Endothelial cell of umbilical vein (primary cell): Measurements from ENCODE around the gene TET2. TPM values are rescaled to one million over a fixed set of nuclear protein-coding genes. Genes with fewer than 3 reads are reported as not detected.

Experiments used
- BruUV-seq: library from RNA; stranded (reverse); fragments of 400-500 nt; replicated peaks from 2 replicates; lab custom pipeline; 2021; lab: Mats Ljungman, UMichigan
- CTCF ChIA-PET: fragments of 300-600, 350-600 bp; sonication (Branson Sonifier 250); formaldehyde crosslinking; loops from one replicate; lab custom pipeline; 2021; ENCODE audit warnings: antibody characterized with exemption, inconsistent platforms; lab: Charles Lee
- POLR2A ChIA-PET: fragments of 300-600, 350-600 bp; sonication (Branson Sonifier 250); formaldehyde crosslinking; loops from one replicate; lab custom pipeline; 2021; ENCODE audit warnings: antibody characterized with exemption, inconsistent platforms; lab: Charles Lee
- DNase-seq: peaks from one replicate; pipeline ENCODE4 v3.0.0-alpha.2; 2011; ENCODE audit warnings: low read depth, low spot score
- FAIRE-seq: peaks from 2 replicates; lab custom pipeline; 2011; peaks lifted over from hg19 to GRCh38; lab: Jason Lieb, UNC
- H2AFZ ChIP-seq: 2 replicates; pipeline ENCODE4 v1.6.0; 2012; ENCODE audit warnings: low read depth, low read length, control low read depth, inconsistent platforms
- H3K27ac ChIP-seq: 2 replicates; pipeline ENCODE4 v1.5.1; 2011; ENCODE audit warnings: low read depth, mild to moderate bottlenecking, control low read depth, low read length, moderate library complexity; ENCODE audit not compliant: insufficient read depth
- H3K27me3 ChIP-seq, 2 experiments: 2 replicates each; pipeline versions ENCODE4 v1.6.0 to v1.6.1; 2011; ENCODE audit warnings: low read length in 2 of 2, mixed read lengths in 1 of 2; ENCODE audit not compliant: control insufficient read depth in 2 of 2, insufficient read depth in 2 of 2
- H3K36me3 ChIP-seq, 2 experiments: 2 replicates in 1 of 2; 3 replicates in 1 of 2; pipeline ENCODE4 v1.5.1; 2011; ENCODE audit warnings: low read length in 2 of 2, mild to moderate bottlenecking in 1 of 2, moderate library complexity in 1 of 2; ENCODE audit not compliant: control insufficient read depth in 2 of 2, insufficient read depth in 2 of 2; ENCODE audit errors: extremely low read depth in 1 of 2
- H3K4me1 ChIP-seq: 3 replicates; pipeline ENCODE4 v1.5.1; 2011; ENCODE audit warnings: mild to moderate bottlenecking, low read length; ENCODE audit not compliant: control insufficient read depth, insufficient read depth; ENCODE audit errors: extremely low read depth
- H3K4me2 ChIP-seq: 2 replicates; pipeline ENCODE4 v1.6.1; 2011; ENCODE audit warnings: low read length, control low read depth, mixed read lengths; ENCODE audit not compliant: insufficient read depth
- H3K4me3 ChIP-seq, 3 experiments: fragments of 200-600 bp in 1 of 3; sonication (generic), shearing (Covaris generic) in 1 of 3; replicated peaks in 1 of 3; 2 replicates each; pipeline ENCODE4 v1.5.1; 2011 to 2016; ENCODE audit warnings: control low read depth in 3 of 3, low read length in 3 of 3, mild to moderate bottlenecking in 2 of 3, inconsistent platforms in 1 of 3, low read depth in 1 of 3, moderate library complexity in 1 of 3; ENCODE audit not compliant: insufficient read depth in 1 of 3
- H3K79me2 ChIP-seq: 2 replicates; pipeline ENCODE4 v1.6.0; 2012; ENCODE audit warnings: low read length, inconsistent platforms; ENCODE audit not compliant: control insufficient read depth, insufficient read depth
- H3K9ac ChIP-seq: replicated peaks from 2 replicates; pipeline ENCODE3; 2011; ENCODE audit warnings: low read length, control low read depth; ENCODE audit not compliant: insufficient read depth; ENCODE audit errors: extremely low read depth
- H3K9me1 ChIP-seq: replicated peaks from 3 replicates; pipeline ENCODE4 v1.6.0; 2011; ENCODE audit warnings: mild to moderate bottlenecking, low read length; ENCODE audit not compliant: control insufficient read depth, insufficient read depth; ENCODE audit errors: extremely low read depth
- H3K9me3 ChIP-seq: replicated peaks from 2 replicates; pipeline ENCODE4 v1.5.1; 2012; ENCODE audit warnings: low read length, inconsistent platforms; ENCODE audit not compliant: control insufficient read depth, insufficient read depth
- H4K20me1 ChIP-seq: replicated peaks from 2 replicates; pipeline ENCODE3; 2011; ENCODE audit warnings: mild to moderate bottlenecking, low read length; ENCODE audit not compliant: control insufficient read depth, insufficient read depth; ENCODE audit errors: extremely low read depth
- EZH2 ChIP-seq: IDR thresholded peaks from 2 replicates; pipeline ENCODE4 v1.6.1; 2012; ENCODE audit warnings: borderline replicate concordance, low read depth, mild to moderate bottlenecking, moderate library complexity, low read length, inconsistent platforms; ENCODE audit not compliant: severe bottlenecking
- FOS ChIP-seq: IDR thresholded peaks from 2 replicates; pipeline ENCODE4 v1.6.1; 2011; ENCODE audit warnings: mild to moderate bottlenecking, low read length, moderate library complexity, borderline replicate concordance; ENCODE audit not compliant: insufficient read depth
- GATA2 ChIP-seq: IDR thresholded peaks from 2 replicates; pipeline ENCODE4 v1.7.0; 2011; ENCODE audit warnings: low read depth, mild to moderate bottlenecking, moderate library complexity, mixed read lengths, low read length; ENCODE audit not compliant: insufficient read length, insufficient read depth
- JUN ChIP-seq: IDR thresholded peaks from 2 replicates; pipeline ENCODE4 v1.6.1; 2011; ENCODE audit warnings: borderline replicate concordance, low read depth; ENCODE audit not compliant: insufficient read length, insufficient read depth
- MYC ChIP-seq: IDR thresholded peaks from one replicate; pipeline ENCODE4 v1.6.1; 2011; ENCODE audit warnings: mild to moderate bottlenecking, low read depth, low read length
- POLR2A ChIP-seq: IDR thresholded peaks from 2 replicates; pipeline ENCODE4 v1.6.1; 2012; ENCODE audit warnings: low read depth, mild to moderate bottlenecking, control low read depth, low read length
- POLR2AphosphoS5 ChIP-seq: IDR thresholded peaks from 2 replicates; pipeline ENCODE4 v1.6.1; 2012; ENCODE audit warnings: low read depth, mild to moderate bottlenecking, control low read depth, low read length, moderate library complexity; ENCODE audit not compliant: insufficient read depth
- dilution Hi-C: fragments of 300-500 bp; cut with MboI; formaldehyde crosslinking; loops from one replicate; pipeline ENCODE4 v1.15.0; 2019; ENCODE audit warnings: low sequenced_read_pairs; ENCODE audit not compliant: extremely low pct_ligation_motif_present
- intact Hi-C: fragments of 100-400 bp; cut with micrococcal nuclease; formaldehyde crosslinking; loops from one replicate; pipeline ENCODE4 v1.10.0; 2022
- polyA plus RNA-seq, 4 experiments: library from polyadenylated mRNA; depleted of rRNA in 3 of 4; stranded (reverse) in 3 of 4; unstranded in 1 of 4; fragments of >200 nt; gene quantifications; 2 replicates each; pipeline versions ENCODE4 v1.2.1 to v1.2.3, GENCODE V29; 2011 to 2012; ENCODE audit warnings: missing spikeins in 1 of 4
- total RNA-seq: library from RNA; stranded (reverse); gene quantifications from 2 replicates; pipeline ENCODE4 v1.2.3, GENCODE V29; 2021
- TF ChIP-seq, protein P1 (sequence below): IDR thresholded peaks from 2 replicates; pipeline ENCODE4 v1.6.1; 2011; ENCODE audit not compliant: insufficient read depth, insufficient read length
- TF ChIP-seq, protein P2 (sequence below), 2 donors: IDR thresholded peaks; 1 replicate in 1 of 2; 2 replicates in 1 of 2; pipeline ENCODE4 v1.5.1; 2011; ENCODE audit warnings: low read length in 2 of 2, mild to moderate bottlenecking in 2 of 2, moderate library complexity in 2 of 2, control low read depth in 1 of 2, inconsistent platforms in 1 of 2, low read depth in 1 of 2; ENCODE audit not compliant: insufficient read depth in 1 of 2; ENCODE audit errors: extremely low read depth in 1 of 2

TET2 gene
- total and polyA plus RNA-seq, 2 donors (not counting 3 experiments of a cell fraction or from before 2014, with no cell fraction given) = 4.8 to 17.5 TPM

DNA sequence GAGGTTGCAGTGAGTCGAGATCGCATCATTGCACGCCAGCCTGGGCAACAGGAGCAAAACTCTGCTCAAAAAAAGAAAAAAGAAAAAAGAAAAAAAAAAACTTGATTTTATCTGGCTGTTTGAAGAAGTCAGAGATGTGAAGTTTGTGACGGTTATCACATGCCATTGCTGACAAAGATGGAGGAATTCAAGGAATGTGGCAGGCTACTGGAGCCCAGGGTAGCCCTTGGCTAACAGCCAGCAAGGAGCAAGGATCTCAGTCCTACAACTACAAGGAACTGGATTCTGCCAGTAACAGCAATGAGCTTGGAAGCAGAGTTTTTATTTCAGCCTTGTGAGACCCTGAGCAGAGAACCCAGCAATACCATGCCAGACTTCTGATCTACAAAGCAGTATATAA, 24.3 kb upstream of the TET2 start:
- ChIA-PET CTCF (interaction anchor here (1.4 kb wide), 1 partner anchor 351 kb away, joined by 3 read pairs; the partner anchor contains the start of gene PPA2), POLR2A (no interaction called here)
- peak; percentile 13 for DNase-seq
- Histone ChIP-seq H3K36me3 (no peaks in the 10 kb centered on the region), H3K4me1 (no peaks in the 10 kb centered on the region), H3K9ac (no peak overlapping the region), H3K27ac (no peak overlapping the region), H3K9me1 (no peaks in the 10 kb centered on the region), H3K27me3 (peaks cover 0 to 2% of the 10 kb centered on the region in 2 experiments), H3K4me2 (no peak overlapping the region), H2AFZ (no peak overlapping the region), H3K9me3 (no peaks in the 10 kb centered on the region), H3K4me3 (no peak overlapping the region), H3K79me2 (no peaks in the 10 kb centered on the region), H4K20me1 (no peaks in the 10 kb centered on the region)
- TF ChIP-seq, protein P1, sequence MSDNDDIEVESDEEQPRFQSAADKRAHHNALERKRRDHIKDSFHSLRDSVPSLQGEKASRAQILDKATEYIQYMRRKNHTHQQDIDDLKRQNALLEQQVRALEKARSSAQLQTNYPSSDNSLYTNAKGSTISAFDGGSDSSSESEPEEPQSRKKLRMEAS = no peak
- TF ChIP-seq GATA2 (no peak), POLR2AphosphoS5 (no peak), MYC (no peak), JUN (no peak), POLR2A (no peak), EZH2 (no peak), FOS (no peak)
- TF ChIP-seq, protein P2, sequence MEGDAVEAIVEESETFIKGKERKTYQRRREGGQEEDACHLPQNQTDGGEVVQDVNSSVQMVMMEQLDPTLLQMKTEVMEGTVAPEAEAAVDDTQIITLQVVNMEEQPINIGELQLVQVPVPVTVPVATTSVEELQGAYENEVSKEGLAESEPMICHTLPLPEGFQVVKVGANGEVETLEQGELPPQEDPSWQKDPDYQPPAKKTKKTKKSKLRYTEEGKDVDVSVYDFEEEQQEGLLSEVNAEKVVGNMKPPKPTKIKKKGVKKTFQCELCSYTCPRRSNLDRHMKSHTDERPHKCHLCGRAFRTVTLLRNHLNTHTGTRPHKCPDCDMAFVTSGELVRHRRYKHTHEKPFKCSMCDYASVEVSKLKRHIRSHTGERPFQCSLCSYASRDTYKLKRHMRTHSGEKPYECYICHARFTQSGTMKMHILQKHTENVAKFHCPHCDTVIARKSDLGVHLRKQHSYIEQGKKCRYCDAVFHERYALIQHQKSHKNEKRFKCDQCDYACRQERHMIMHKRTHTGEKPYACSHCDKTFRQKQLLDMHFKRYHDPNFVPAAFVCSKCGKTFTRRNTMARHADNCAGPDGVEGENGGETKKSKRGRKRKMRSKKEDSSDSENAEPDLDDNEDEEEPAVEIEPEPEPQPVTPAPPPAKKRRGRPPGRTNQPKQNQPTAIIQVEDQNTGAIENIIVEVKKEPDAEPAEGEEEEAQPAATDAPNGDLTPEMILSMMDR (IDR thresholded peaks at IDR 0.05; ENCODE audit: extremely low read depth in 1 of 2, insufficient read depth in 1 of 2, low read depth in 1 of 2, low read length in 2 of 2) = no peak
- dilution Hi-C loops = no loop called here
- FAIRE-seq = no peak
- intact Hi-C loops = loop anchor here (5.0 kb wide), 1 partner anchor 1930 kb away; no protein-coding TSS in a partner anchor
- no TSS peak for BruUV-seq
